GM19372 (cell line): ENCODE measurements around the gene CEPT1.

Source experiments
- ATAC-seq: cut with Tn5 transposase; IDR thresholded peaks from one replicate; pipeline ENCODE4 v1.9.1; 2021; ENCODE audit warnings: mild to moderate bottlenecking, low read depth, moderate library complexity; ENCODE audit not compliant: unreplicated experiment

Gene CEPT1

DNA sequence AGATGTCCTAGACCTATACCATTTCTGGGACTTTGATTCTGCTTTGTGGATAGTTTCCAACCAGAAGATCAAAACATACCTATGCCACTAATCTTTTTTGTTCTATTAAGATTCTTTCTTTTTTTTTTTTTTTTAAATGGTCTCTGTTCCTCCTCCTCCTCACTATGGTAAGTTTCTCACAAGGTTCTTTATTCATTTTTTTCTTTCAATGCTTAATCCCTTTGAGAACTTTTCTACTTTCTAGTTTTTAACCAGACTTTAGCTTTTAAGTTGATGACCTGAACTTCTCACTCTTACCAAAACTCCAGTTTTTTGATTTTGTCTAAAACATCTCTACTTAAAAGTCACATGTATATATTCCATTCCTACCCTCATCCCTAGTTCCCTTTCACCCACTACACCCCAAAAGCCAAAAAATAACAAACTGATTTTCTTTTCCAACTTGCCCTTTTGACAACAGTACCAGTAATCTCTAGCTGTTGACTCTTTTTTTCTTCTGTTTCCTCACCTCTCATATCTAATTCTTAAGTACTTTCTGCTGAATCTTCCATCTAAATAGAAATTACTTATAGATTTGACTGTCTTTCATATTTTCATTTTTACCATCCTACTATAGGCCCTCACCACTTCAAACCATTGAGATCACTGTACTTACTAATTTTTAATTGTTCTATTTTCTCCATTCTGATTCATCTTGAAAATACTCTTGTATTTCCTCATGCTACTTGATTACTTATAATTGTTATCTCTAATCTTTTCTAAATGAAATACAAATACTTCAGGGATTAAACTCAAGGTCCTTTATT lies 6.1 kb downstream of the CEPT1 start:
- no peak for ATAC-seq

GRCh38 chr1:111147948-111148347 lies 7.9 kb downstream of the CEPT1 start:
- no peak for ATAC-seq

DNA sequence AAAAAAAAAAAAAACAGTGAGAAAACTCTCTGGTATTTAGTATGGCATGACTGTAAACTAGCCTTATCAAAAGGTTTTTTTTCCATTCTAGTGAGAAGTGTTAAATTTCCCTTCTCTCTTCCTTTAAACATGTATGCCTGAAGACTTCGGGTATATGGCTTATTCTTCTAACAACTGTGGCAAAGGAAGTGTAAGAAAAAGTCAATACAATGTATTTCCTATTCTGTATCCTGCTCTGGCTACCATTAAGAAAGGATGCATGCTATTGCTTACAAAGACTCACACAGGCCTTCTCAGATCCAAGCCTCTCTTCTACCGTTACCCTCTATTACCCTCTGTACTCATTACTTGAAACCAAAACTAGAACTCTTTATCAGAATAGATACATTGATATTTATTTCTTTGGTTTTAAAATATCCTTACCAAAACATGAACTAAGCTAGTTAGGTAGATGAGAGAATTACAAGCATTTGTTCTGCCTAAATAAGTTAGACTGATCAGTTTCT lies 8.4 kb downstream of the CEPT1 start:
- no peak for ATAC-seq

- no peak for ATAC-seq
Measured at GRCh38 chr1:111151838-111152237, 11.8 kb downstream of the CEPT1 start.

GRCh38 chr1:111154021-111154999 lies 14.3 kb downstream of the CEPT1 start:
- ATAC-seq: no peak

GRCh38 chr1:111157431-111157830 lies 17.4 kb downstream of the CEPT1 start:
- no peak for ATAC-seq

DNA sequence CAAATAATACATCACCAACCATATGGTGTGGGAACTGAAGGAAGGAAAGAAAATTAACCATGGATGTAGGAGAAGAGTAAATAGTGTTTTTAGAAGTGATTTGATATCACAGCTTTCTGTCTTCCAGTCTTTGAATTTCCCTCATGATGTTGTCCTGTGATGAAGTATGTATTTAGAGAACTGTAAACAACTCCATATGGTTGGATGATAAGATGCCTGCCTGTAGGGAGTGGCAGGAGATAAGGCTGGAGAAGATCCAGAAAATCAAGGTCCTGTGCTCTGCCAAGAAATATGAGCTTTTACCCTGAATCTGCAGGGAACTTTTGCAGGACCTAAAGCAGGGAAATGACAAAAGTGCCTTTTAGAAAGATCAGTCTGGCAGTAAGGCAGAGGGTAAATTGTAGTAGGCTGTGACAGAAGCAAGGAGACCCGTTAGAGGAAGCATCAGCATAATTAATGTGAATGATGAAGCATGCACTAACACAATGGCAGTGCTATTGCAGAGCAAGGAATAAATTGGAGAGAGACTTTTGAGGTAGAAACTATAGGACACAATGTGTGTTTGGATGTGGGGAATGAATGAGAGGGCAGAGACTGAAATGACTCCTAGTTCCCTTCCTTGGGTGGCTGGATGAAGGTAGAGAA lies 21.9 kb downstream of the CEPT1 start:
- no peak for ATAC-seq

DNA sequence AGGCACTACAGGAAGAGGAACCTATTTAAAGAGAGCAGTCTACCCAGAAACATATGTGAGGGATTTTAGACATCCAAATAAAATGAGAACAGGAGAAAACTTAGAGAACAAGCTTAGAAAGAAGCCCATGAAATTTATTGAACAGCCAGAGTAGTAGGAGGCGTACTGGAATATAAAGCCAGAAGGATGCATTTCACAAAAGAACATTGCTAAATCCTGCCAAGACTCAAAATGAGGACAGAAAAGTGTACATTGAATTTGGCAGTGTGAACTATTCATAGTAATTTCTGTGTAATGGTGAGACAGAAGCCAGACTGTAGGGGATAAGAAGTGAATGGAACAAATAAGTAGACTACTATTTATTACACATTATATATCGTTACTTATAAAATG lies 22.5 kb downstream of the CEPT1 start:
- ATAC-seq: no peak

- ATAC-seq: no peak
Measured at GRCh38 chr1:111163363-111163762, 23.3 kb downstream of the CEPT1 start.

DNA sequence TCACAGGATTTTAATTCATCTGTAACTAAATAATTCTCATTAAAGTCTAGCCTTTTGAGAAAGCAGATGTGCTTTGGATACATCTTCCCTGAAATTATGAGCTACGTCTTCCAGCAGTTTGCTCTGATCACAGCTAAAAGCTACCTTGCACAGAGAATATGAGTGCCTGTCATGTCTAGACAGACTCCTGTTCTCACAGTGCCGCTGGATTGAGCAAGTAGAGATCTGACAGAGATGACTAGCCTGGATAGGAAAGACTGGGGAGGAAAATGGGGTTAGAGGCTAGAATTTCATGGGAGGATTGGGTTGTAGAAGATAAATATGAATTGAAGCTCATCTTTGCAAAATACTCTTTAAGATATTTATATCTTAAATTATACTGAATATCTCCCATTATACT lies 24.1 kb downstream of the CEPT1 start:
- no peak for ATAC-seq

DNA sequence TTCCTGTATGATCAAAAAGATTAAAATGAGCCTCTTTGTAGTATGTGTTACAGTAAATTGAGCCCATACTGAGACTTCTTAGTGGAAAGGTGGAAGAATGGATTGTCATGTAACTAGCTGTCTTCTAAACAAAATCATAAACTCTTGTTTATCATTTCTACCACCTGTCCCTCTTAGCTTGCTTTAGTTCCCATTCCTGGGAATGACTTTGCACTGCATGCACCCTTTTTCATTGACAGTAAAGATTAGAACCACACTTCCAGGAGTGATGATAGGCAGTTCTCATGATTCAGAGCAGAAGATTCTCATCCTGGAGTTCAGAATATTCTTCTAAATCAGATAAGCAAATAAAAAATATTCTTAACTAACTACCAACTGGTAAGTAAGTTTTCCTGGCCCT lies 32.4 kb downstream of the CEPT1 start:
- ATAC-seq: no peak

DNA sequence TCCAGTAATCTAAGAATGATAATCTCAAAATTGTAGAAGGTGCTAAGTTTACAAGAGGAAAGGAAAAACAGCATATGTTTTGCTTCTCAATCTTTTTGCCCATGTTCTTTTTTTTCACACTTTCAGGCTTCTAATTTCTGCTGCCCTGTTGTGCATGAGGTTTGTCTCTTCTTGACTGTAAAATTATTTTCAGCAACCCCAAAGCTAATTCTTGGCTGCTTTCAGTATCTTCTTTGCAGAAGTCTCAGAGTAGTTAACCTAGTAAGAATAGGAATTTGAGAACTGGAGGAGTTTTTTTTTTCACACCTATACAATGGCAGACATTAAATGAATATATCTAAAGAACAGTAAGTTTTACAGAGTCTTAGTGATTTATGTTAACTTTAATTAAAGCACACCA lies 34.0 kb downstream of the CEPT1 start:
- no peak for ATAC-seq

- no peak for ATAC-seq
Measured at GRCh38 chr1:111175349-111175748, 35.3 kb downstream of the CEPT1 start.

DNA sequence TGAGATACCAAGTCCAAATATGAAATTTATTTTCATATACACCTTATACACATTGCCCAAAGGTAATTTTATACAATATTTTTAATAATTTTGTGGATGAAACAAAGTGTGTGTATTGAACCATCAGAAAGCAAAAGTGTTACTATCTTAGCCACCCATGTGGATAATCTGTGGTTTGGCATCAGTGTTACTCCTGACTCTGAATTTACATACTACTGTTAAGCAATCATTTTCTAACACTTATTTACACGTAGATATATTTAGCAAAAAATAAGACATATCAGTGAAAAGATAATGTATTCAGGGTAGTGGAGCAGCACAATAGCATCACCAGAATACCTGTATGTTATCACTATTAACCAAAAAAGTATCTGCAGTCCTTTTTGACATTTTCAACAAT lies 36.7 kb downstream of the CEPT1 start:
- ATAC-seq: no peak

- ATAC-seq: no peak
Measured at GRCh38 chr1:111179968-111180533, 40.0 kb downstream of the CEPT1 start.

DNA sequence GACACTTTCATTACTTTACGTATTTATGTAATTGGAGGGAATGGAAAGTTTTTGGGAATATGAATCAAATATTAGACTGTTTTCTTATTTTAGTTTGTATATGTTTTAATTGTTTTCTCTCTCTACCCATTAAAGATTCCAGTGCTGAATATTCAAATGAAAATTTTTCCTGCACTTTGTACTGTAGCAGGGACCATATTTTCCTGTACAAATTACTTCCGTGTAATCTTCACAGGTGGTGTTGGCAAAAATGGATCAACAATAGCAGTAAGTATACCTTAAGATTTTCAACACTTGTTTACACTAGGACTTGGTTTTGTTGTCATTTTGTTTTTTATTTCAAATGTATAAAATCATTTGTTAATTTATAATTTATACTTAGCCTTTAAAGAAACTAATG lies 42.0 kb downstream of the CEPT1 start:
- no peak for ATAC-seq

DNA sequence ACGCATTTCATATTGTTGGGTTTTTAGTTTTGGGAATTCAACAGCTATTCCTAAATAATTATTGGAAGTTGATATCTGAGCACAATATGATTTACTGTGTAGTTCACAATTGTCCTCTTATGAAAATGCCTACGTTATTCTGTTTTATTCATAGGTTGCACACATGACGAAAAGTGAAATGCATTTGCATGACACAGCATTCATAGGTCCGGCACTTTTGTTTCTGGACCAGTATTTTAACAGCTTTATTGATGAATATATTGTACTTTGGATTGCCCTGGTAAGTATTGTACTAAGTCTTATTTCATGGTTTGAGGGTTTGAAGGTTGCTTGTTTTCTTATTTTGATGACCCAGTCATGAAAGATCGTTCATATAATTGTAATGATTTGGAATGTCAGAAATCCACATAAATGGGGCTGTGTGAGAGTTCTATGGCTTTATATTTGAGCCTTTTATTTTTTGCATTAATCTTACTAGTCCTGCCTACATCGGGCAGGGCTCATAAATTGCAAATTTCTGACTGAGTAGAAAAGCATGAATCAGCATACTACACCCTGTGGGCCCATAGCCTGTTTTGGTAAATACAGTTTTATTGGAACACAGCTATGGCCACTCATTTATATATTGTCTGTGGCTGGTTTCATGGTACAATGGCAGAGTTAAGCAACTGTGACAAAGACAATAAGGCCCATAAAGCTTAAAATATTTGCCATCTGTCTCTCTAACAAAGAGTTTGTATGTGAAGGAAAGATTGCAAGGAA lies 43.5 kb downstream of the CEPT1 start:
- no peak for ATAC-seq

DNA sequence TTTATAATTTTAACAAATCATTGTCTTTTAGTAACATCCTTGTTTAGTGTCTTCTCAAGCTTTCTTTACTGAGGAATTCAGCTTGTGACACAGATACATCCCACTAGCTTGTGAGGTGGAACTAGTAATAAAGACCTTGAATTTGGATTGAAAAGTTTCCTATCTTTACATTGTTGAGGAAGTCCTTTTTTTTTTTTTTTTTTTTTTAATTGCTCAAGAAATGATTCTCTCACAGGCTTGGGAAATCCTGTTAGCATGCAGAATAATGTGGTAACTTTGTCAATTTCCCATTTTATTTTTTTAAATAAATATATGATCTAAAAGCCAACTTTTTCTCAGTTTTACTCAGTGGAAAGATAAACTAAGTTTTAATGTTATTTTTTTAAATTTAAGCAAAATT lies 44.6 kb downstream of the CEPT1 start:
- ATAC-seq: no peak

DNA sequence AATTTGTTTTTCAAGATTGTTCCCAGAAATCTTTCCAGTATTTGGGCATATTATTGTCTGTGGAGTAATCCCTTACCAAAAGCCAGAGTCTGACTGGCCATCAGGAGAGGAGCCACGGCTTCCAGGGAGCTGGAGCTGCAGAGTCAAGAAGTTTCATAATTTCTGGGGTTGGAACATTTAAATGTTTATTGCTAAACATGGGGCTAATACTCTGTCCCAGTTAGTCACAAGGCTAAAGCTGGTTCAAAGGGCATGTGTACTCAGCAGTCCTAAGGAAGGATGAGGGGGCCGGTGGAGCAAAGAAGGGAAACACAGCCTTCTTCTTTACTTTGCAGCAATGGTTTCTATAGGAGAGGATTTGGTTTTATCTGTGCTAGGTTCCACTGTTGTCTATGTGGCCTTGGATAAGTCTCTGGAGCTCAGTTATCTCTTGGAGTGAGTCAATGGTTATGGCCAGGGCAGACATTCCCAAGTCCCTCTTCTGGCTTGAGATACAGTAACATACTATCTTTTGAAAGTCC lies 51.0 kb downstream of the CEPT1 start:
- ATAC-seq: no peak

- no peak for ATAC-seq
Measured at GRCh38 chr1:111191496-111191895, 51.5 kb downstream of the CEPT1 start.
